OCI-LY1 (cell line): Measurements from ENCODE around the gene SMAD6.

ENCODE experiments used
- CTCF ChIP-seq: fragments of 200-600 bp; sonication (generic), shearing (Covaris generic); IDR thresholded peaks from 2 replicates; pipeline ENCODE4 v1.5.1; 2017; ENCODE audit warnings: mild to moderate bottlenecking, antibody characterized with exemption, low read length, moderate library complexity, mixed read lengths
- EZH2 ChIP-seq: fragments of 200-600 bp; sonication (generic), shearing (Covaris generic); IDR thresholded peaks from 2 replicates; pipeline ENCODE4 v1.8.0; 2017; ENCODE audit warnings: borderline replicate concordance, mixed run types, mild to moderate bottlenecking, antibody characterized with exemption, low read length, moderate library complexity, mixed read lengths

- TF ChIP-seq CTCF, result no peak
- TF ChIP-seq EZH2, result no peak
These were observed 43.6 kb downstream of the SMAD6 start for GRCh38 chr15:66745530-66746230.
